Esophagus mucosa (tissue), 1 donor: ENCODE measurements around the gene AOC1. TPM values are rescaled to one million over a fixed set of nuclear protein-coding genes. Genes with fewer than 3 reads are reported as not detected.
"Not testable (repeated sequence)": the region's sequence is repeated elsewhere in the genome, so short reads cannot be mapped to it uniquely, and the experiment has no call there.

Experiments
- ATAC-seq: fragments of 200-7000 bp; cut with Tn5 transposase; one replicate; pipeline ENCODE4 v1.9.1; 2020
- total RNA-seq: library from RNA; stranded (reverse); gene quantifications from one replicate; pipeline ENCODE4 v1.2.4, GENCODE V29; 2023
- donor health status: DM: yes; HTN: yes; CAD: no.

The AOC1 gene, protein sequence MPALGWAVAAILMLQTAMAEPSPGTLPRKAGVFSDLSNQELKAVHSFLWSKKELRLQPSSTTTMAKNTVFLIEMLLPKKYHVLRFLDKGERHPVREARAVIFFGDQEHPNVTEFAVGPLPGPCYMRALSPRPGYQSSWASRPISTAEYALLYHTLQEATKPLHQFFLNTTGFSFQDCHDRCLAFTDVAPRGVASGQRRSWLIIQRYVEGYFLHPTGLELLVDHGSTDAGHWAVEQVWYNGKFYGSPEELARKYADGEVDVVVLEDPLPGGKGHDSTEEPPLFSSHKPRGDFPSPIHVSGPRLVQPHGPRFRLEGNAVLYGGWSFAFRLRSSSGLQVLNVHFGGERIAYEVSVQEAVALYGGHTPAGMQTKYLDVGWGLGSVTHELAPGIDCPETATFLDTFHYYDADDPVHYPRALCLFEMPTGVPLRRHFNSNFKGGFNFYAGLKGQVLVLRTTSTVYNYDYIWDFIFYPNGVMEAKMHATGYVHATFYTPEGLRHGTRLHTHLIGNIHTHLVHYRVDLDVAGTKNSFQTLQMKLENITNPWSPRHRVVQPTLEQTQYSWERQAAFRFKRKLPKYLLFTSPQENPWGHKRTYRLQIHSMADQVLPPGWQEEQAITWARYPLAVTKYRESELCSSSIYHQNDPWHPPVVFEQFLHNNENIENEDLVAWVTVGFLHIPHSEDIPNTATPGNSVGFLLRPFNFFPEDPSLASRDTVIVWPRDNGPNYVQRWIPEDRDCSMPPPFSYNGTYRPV
- total RNA-seq = 6.3 TPM

DNA sequence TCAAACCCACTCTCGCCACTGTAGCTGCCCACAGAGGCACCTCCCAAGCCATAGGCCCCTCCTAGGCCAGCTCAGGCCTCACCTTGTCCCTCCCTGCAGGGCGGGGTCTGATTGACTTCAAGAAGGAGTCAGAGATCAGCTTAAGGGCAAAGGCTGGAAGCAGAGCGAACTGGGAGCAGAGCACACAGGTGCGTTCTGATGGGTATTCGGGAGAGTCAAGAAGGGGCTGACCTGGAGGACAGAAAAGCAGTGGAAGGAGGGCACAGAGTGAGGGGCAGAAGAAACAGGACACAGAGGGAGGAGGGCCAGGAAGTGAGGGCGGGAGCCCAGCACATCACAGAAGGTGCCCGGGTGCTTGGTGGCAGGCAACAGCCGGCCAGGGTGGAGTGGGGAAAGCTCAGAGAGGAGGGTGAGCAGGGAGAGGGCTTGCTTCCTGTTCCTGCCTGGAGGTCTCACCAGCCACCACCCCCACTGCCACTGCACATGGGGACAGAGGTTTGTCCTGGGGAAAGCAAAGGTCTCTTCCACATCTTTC is at the start of gene AOC1:
Gene AOC1, plus strand, starts transcription at position 147 of the 535 bp plus-strand sequence. CDS start 3,954 bp downstream, outside the sequence.
- peak; percentile 66 for ATAC-seq

DNA sequence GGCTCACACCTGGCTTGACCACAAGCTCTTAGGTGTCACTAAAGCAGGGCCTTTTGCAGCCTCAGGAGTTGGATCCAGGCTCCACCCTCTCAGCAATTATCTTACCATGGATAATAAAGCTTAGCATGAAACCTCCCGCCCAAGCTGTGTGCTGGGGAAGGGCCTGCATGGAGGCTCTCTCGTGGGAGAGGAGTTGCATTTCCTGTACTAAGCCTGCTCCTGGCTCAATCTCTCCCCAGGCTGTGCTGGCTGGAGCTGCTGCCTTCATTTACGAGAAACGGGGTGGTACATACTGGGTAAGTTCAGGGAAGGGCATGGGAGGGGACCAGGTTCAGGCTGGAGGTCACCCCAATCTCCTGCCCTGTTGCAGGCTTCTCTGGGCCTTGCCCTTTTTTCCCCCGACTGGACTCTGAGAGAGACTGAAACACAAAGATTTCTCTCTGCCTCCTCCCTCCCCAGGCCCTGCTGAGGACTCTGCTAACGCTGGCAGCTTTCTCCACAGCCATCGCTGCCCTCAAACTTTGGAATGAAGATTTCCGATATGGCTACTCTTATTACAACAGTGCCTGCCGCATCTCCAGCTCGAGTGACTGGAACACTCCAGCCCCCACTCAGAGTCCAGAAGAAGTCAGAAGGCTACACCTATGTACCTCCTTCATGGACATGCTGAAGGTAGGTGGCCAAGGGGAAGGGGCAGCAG is 49.0 kb upstream of the AOC1 start:
- ATAC-seq = no peak

DNA sequence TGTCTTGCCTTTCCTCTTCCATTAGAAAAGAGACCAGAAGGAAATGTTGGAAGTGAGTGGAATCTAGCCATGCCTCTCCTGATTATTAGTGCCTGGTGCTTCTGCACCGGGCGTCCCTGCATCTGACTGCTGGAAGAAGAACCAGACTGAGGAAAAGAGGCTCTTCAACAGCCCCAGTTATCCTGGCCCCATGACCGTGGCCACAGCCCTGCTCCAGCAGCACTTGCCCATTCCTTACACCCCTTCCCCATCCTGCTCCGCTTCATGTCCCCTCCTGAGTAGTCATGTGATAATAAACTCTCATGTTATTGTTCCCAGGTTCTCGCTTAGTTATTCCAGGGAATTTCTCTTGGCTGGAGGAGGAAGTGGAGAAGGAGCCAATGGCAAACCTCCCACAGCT is 47.5 kb upstream of the AOC1 start:
- no peak for ATAC-seq

DNA sequence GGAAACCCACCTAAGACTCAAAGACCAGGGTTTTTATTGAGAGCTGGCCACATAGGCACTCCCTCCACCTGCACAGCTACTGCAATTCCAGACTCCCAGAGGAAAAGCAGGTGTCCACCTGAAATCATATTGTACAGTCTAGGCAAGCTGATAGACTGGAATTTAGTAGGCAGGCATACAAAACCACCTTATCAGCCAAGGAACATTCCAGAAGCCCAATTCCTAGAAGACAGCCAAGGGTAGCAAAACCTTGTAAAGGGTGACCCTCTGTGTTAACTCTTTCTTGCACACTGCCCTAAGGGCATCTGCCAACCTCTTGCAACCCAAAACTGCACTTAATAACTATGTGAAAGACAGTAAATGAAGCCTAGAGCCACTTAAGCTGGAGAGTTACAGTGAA is 46.5 kb upstream of the AOC1 start:
- no peak for ATAC-seq

DNA sequence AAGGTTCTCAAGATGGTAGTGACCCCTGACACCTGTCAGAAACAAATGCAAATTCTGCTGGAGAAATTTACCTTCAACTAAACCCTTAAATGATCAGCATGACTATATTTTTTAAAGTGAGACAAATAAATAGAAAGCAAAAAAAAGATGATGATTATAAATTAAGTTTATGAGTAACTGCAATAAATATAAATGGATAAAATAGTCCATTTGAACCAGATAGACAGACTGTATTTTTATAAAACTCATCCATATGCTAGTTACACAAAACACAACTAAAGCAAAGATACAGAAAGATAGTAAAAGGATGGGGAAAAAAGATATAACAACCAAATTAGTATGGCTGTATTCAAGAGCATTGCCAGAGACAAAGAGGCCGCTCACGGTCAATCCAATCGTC is 45.9 kb upstream of the AOC1 start:
- no peak for ATAC-seq

DNA sequence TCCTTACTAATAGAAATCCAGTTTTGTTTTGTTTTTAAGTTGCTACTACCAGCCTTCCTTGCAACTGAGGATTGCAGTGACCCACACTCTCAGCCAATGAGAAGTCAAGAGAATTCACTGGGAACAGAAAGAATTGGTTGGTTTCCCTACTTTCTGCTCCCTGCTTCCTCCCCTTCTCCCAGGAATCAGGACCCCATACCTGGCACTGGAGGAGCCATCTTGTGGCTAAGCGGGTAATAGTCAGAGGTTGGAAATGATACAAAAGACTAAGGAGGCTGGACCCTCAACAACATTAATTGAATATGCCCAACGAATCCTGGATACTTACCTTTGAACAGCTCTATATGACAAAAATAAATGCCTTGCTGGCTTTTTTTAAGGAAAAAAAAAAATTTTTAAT is 45.5 kb upstream of the AOC1 start:
- no peak for ATAC-seq

DNA sequence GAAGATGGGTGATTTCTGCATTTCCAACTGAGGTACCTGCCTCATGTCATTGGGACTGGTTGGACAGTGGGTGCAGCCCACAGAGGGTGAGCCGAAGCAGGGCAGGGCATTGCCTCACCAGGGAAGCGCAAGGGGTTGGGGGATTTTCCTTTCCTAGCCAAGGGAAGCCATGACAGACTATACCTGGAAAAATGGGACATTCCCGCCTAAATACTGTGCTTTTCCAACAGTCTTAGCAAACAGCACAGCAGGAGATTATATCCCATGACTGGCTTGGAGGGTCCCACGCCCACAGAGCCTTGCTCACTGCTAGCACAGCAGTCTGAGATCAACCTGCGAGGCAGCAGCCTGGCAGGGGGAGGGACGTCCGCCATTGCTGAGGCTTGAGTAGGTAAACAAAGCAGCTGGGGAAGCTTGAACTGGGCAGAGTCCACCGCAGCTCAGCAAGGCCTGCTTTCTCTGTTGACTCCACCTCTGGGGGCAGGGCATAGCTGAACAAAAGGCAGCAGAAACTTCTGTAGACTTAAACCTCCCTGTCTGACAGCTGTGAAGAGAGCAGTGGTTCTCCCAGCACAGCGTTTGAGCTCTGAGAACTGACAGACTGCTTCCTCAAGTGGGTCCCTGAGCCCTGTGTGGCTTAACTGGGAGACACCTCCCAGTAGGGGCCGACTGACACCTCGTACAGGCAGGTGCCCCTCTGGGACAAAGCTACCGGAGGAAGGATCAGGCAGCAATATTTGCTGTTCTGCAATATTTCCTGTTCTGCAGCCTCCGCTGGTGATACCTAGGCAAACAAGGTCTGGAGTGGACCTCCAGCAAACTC is 44.5 kb upstream of the AOC1 start:
- ATAC-seq = not testable (repeated sequence)

DNA sequence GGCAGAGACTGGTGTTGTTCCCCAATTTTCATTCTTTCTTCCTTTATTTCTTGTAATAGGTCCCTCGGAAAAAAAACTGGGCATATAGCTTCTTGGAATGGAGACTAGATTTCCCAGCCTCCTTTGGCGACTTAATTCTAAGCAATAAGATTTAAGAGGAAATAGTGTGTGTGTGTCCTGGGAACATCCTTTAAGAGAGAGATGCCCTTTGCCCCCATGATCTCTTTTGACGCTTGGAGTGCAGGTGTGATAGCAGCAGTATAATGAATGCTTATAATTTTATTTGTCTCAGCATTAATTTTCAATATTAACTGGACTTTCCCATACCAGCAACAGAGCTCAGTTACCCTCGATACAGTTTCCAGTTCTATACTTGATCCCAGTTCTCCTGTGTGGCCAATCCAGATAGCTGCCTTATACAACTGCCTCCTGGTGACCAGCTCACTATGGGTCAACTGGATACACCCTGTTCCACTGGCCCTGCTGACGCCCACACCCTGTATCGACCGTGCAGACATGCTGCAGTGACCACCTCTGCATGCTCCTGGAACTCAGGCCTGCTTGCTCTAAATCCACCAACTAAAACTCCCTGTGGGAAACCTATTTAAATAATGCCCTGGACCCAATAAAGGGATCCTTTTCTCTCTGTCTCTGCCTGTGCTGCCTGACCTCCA is 37.9 kb upstream of the AOC1 start:
- ATAC-seq = no peak

DNA sequence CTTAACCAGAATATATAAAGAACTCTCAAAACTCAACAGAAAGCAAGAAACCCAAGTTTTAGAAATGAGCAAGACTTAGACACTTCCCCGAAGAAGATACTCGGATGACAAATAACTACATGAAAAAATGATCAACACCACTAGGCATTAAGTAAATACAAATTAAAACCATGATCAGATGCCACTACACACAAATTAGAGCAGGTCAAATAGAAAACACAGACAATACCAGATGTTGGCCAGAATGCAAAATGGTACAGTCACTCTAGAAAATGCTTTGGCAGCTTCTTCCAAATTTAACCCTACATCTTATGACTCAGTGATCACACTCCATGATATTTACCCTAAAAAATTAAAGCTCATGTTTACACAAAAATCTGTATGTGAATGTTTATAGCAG is 33.3 kb upstream of the AOC1 start:
- no peak for ATAC-seq

DNA sequence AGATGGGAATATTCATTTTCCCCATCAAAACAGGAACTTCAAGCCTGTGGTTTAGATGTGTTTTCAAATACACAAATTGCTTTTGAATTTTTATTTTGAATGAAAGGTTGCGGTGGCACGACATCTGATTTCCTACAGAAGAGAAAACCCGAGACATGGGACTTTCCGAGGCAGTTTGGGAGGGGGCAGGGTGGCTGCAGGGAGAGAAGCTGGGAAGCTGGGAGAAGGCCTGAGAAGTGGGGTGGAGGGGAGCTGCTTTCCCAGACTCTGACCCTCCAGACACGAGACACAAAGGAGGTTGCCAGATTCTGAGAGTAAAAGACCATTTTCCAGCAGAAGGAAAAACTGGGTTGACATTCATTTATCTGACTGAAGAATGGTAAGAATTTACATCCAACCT is 32.2 kb upstream of the AOC1 start:
- no peak for ATAC-seq

DNA sequence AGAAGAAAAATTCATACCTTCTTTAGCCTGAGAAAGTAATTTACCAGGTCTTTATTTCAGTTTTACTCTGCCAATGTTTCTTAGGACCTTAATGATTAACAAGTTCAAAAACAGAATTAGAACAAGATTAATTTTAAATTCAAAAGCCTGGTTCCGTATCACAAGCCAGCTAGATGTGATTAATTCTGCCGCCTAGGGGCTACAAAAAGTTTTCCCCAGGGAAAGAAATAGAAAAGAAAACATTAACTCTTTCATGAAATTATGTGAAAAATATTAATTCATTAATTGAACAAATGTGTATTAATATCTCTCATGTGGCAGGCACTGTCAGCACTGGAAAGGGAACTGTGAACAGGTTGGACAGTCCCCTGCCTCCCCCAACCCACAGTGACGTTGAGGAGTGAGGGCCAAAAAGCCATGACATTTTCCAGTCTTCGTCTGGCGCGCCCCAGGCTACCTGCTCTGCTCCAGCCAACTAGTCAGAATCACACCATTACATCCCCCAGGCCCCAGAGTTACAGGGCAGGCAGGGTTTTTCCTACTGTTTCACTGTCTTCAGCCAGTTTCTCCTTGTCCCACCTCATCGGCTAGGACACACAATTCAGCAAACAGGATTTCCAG is 31.6 kb upstream of the AOC1 start:
- ATAC-seq = no peak

DNA sequence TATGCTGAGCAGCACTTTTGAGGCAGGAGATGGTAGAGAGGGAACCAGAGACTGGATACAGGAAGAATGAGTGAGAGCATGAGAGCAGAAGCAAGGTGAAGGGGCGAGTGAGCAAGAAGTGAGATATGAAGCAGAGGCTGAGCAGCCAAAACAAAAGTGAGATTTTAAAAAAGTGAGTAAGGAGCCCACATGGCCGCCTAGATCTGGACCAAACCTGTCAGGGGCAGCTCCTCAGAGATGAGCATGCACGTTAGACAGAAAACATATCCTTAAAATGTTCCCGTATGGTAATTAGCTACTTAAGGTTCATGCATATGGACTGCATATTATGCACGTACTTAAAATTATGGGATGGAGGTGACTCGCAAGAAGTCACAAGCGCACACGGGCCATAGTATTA is 29.3 kb upstream of the AOC1 start:
- no peak for ATAC-seq

DNA sequence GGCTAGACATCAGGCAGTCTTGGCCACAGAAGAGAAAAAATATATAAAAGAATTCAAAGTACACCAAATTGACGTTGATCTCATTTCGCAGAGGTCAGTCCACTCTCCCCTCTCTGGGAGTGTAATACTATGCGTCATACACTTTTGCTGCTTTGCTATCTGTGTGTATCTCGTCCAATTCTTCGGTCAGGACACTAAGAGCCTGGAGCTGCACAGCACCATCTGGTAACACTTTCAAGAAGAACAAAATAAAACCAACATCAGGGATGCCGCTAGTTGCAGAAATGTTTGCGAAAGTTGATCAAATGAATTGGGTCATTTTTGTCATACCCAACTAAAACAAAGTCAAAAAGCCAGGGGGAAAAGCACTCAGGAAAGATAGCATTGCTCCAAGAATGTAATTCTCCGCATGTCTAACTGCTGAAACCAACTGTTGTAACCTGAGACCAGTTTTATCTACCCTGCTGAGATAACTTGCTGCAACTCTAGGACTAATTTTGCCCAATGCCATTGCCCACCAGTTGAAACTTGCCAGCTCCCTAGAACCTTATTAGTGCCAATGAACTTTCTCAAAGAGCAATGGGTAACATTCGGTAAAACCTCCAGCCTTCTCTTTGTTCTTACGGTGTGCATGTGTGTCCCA is 28.7 kb upstream of the AOC1 start:
- no peak for ATAC-seq

DNA sequence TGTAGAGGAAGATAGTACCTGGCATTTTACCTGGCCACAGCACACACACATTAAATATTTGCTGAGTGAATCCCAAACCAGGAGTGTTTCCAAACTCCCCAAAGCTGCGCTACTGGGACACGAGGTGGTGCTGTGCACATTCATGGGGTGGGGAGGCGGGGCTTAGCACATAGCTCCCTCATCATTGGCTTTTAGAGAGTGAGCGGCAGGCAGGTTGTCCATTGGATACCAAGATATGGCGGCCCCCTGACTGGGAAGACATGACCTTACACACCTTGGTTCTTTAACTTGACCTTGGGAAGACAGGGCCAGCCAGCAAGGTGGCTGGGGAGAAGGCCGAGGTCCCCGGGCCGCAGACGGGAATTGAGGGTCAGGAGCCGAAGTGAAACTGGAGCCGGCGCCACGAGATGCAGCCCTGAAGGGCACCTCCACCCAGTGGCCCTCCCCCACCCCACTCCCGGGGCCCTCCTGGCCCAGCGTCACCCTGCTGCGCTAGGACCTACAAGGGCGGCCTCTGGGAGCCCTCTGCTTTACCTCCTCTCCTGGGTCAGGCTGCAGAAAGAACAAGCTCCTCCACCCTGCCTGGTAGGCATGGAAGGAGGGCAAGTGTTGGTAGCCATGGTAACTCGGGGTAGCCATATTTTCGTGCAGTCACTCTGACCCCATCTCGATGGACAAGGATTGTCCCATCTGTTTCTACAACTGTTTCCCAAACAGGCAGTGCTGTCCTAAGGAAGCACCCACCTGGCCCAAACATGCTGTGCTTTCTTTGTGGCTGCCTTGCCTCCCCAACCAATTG is 27.7 kb upstream of the AOC1 start:
- no peak for ATAC-seq

DNA sequence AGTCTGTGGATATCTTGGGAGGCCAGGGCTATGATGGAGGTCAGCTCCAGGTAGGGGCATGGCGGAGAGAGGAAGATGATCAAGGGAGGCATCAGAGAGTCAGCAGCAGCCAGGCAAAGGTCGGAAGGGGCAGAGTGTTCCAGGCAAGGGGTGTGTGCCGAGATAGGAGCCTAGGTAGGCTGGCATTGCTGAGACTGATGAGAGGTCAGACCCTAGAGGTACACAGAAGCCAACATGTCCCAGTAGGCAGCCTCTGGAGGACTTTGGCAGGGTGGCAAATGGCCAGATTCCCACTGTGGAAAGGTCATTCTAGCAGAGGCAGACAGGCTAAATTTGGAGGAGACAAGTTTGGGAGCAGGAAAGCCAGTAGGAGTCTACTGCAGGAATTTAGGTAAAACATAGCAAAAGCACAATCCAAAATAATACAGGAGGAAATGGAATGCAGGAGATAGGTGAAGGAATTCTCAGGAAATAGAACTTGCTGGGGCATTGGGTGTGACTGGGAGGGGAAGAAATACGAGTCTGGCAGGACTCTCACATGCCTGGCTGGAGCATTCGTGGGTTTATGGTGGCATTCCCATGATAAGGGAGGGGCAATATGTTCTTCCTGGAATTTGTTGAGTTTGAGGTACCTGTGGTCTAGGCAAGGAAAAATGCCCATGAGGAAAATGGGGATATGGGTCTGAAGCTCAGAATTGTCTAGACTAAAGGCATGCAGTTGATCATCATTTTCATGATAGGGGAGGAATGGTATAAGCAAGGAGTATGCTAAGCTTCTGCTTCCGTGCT is 26.1 kb upstream of the AOC1 start:
- no peak for ATAC-seq

DNA sequence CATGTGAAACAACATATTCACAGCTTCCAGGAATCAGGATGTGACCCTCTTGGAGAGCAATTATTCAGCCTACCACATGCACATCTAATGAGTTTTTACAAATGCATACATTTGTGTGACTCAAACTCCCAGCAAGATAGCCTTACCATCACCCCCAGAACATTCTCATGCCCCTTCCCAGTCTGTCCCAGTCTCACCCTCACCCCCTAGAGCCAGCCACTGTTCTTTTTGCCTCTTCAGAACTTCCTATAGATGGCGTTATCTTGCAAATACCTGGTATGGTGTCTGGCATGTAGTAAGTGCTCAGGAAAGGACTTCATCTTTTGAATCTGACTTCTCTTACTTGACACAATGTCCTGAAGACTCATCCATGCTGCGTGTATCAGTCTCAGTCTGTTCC is 23.9 kb upstream of the AOC1 start:
- ATAC-seq = no peak

DNA sequence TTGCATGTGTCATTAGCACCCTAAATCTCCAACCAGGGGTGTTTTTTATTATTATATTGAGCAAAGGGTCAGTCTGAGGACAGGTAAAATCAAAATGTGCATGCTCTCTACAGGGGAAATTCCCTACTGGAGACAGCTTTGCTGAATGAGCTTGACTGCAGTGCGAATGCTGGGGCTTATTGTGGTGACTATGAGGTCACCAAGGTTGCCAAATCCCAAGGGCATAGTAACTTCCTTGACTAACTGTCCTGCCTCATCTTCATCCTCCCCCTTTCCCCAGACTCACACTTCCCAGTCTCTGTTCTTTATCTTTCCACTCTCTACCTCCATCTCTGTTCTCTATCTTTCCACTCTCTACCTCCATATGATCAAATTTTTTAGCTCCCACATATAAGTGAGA is 22.9 kb upstream of the AOC1 start:
- peak; percentile 28 for ATAC-seq

DNA sequence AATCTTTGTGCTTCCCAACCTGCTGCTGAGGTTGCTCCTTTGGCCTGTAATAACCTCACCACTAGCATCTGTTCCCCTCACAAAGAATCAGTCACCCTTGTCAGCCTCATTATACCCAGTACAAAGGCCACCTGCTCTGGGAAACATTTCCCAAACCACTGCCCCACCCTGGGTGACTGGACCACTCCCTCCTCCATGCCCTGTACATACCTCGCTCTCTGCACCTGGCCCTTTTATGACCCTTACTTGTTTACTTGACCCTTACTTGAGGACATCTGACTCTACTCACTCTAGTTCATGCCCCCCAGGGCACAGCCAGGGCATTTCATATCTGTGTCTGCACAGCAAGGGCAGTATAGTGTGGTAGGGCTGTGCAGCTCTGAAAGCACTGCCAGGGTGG is 21.4 kb upstream of the AOC1 start:
- ATAC-seq = peak; percentile 48

DNA sequence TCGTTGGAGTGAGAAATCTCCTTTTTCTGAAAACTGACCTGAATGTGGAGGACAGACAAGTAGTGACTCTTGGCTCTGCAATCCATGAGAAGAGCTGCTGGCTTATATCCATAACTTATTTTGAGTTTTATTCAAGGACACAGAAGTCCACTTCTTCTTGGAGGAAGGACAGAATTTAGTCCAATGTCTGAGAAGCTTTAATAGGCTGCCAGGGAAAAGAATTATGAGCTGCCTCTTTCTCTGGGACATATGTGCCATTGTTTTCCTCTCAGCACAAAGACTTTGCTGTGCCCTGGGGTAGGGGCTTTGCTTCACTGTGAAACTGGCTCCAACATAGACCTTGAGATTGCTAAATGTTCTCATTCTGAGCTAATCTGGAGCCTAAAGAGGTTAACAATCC is 20.5 kb upstream of the AOC1 start:
- no peak for ATAC-seq
